ENCODE results near the gene TRIM8. TPM values are rescaled to one million over a fixed set of nuclear protein-coding genes. Genes with fewer than 3 reads are reported as not detected.

Gene TRIM8
- total RNA-seq, 1 donor from 2014 or later: 129 TPM

GRCh38 chr10:102633287-102633686 is 11.0 kb upstream of the TRIM8 start:
- DNase-seq (ENCODE audit: low spot score): no peak

- no peak for DNase-seq (ENCODE audit: low spot score)
These were observed 10.4 kb upstream of the TRIM8 start for GRCh38 chr10:102633848-102634247.

GRCh38 chr10:102634686-102635085 is 9.6 kb upstream of the TRIM8 start:
- DNase-seq (ENCODE audit: low spot score): no peak

- DNase-seq (ENCODE audit: low spot score): no peak
These were observed 8.9 kb upstream of the TRIM8 start for GRCh38 chr10:102635377-102635776.

GRCh38 chr10:102639537-102639936 is 4.7 kb upstream of the TRIM8 start:
- DNase-seq (ENCODE audit: low spot score): no peak

GRCh38 chr10:102641402-102641801 is 2.9 kb upstream of the TRIM8 start:
- no peak for DNase-seq (ENCODE audit: low spot score)

- peak; percentile 99 for DNase-seq (ENCODE audit: low spot score)
These were observed 2.2 kb upstream of the TRIM8 start for GRCh38 chr10:102641880-102642735.

- peak; percentile 70 for DNase-seq (ENCODE audit: low spot score)
These were observed 1.4 kb upstream of the TRIM8 start for GRCh38 chr10:102642736-102643335.

GRCh38 chr10:102643336-102644065 is 778 bp upstream of the TRIM8 start:
- peak; percentile 64 for DNase-seq (ENCODE audit: low spot score)

- DNase-seq (ENCODE audit: low spot score): peak; percentile 79
These were observed 538 bp downstream of the TRIM8 start for GRCh38 chr10:102644646-102645387.

GRCh38 chr10:102645388-102645740 is 1.1 kb downstream of the TRIM8 start:
- DNase-seq (ENCODE audit: low spot score): peak; percentile 83

GRCh38 chr10:102645741-102646609 is 1.7 kb downstream of the TRIM8 start:
- peak; percentile 86 for DNase-seq (ENCODE audit: low spot score)

GRCh38 chr10:102646610-102647442 is 2.5 kb downstream of the TRIM8 start:
- DNase-seq (ENCODE audit: low spot score): no peak

GRCh38 chr10:102647443-102648268 is 3.4 kb downstream of the TRIM8 start:
- DNase-seq (ENCODE audit: low spot score): no peak

GRCh38 chr10:102648269-102648888 is 4.1 kb downstream of the TRIM8 start:
- no peak for DNase-seq (ENCODE audit: low spot score)

GRCh38 chr10:102648889-102649796 is 4.9 kb downstream of the TRIM8 start:
- no peak for DNase-seq (ENCODE audit: low spot score)

- no peak for DNase-seq (ENCODE audit: low spot score)
These were observed 5.7 kb downstream of the TRIM8 start for GRCh38 chr10:102649797-102650654.
